ENCODE results near the gene COA1.
"Not testable (repeated sequence)": the region's sequence is repeated elsewhere in the genome, so short reads cannot be mapped to it uniquely, and the experiment has no call there.

Gene COA1

GRCh38 chr7:43729214-43729923 is at the start of gene COA1:
COA1 (minus strand) TSS chr7:43729523; CDS start chr7:43648614, 80,909 bp downstream.
- peak; percentile 56 for DNase-seq (ENCODE audit: low read depth, low spot score)

- not testable (repeated sequence) for DNase-seq (ENCODE audit: low read depth, low spot score)
Measured at GRCh38 chr7:43778293-43779044, 49.1 kb upstream of the COA1 start.

GRCh38 chr7:43775255-43775654 is 45.9 kb upstream of the COA1 start:
- not testable (repeated sequence) for DNase-seq (ENCODE audit: low read depth, low spot score)

- DNase-seq (ENCODE audit: low read depth, low spot score), result not testable (repeated sequence)
Measured at GRCh38 chr7:43773268-43773667, 43.9 kb upstream of the COA1 start.

GRCh38 chr7:43771573-43771972 is 42.2 kb upstream of the COA1 start:
- DNase-seq (ENCODE audit: low read depth, low spot score), result no peak

- no peak for DNase-seq (ENCODE audit: low read depth, low spot score)
Measured at GRCh38 chr7:43771128-43771527, 41.8 kb upstream of the COA1 start.

GRCh38 chr7:43769791-43770465 is 40.6 kb upstream of the COA1 start:
- no peak for DNase-seq (ENCODE audit: low read depth, low spot score)

GRCh38 chr7:43769281-43769680 is 40.0 kb upstream of the COA1 start:
- DNase-seq (ENCODE audit: low read depth, low spot score), result no peak

GRCh38 chr7:43768887-43769272 is 39.6 kb upstream of the COA1 start:
- no peak for DNase-seq (ENCODE audit: low read depth, low spot score)

GRCh38 chr7:43768201-43768886 is 39.0 kb upstream of the COA1 start:
- no peak for DNase-seq (ENCODE audit: low read depth, low spot score)

- no peak for DNase-seq (ENCODE audit: low read depth, low spot score)
Measured at GRCh38 chr7:43767311-43767710, 38.0 kb upstream of the COA1 start.

GRCh38 chr7:43766564-43766963 is 37.2 kb upstream of the COA1 start:
- no peak for DNase-seq (ENCODE audit: low read depth, low spot score)

- no peak for DNase-seq (ENCODE audit: low read depth, low spot score)
Measured at GRCh38 chr7:43764807-43765491, 35.6 kb upstream of the COA1 start.

GRCh38 chr7:43764039-43764761 is 34.9 kb upstream of the COA1 start:
- no peak for DNase-seq (ENCODE audit: low read depth, low spot score)

- DNase-seq (ENCODE audit: low read depth, low spot score), result no peak
Measured at GRCh38 chr7:43763183-43763582, 33.9 kb upstream of the COA1 start.

- no peak for DNase-seq (ENCODE audit: low read depth, low spot score)
Measured at GRCh38 chr7:43761938-43762692, 32.8 kb upstream of the COA1 start.

GRCh38 chr7:43761382-43761781 is 32.1 kb upstream of the COA1 start:
- no peak for DNase-seq (ENCODE audit: low read depth, low spot score)

- no peak for DNase-seq (ENCODE audit: low read depth, low spot score)
Measured at GRCh38 chr7:43760861-43761260, 31.5 kb upstream of the COA1 start.

- DNase-seq (ENCODE audit: low read depth, low spot score), result peak; percentile 7
Measured at GRCh38 chr7:43758822-43759683, 29.7 kb upstream of the COA1 start.
